ENCODE data around the gene RTL5.

RTL5 gene

GRCh38 chrX:72123471-72124185 is 8.1 kb downstream of the RTL5 start:
- Histone ChIP-seq H3K4me1 (ENCODE audit: control insufficient read depth in 5 of 5, insufficient read depth in 5 of 5, low read length in 5 of 5) (peaks cover 31 to 78% (median 65%) of the 10 kb centered on the region in 5 donors), H3K4me3 (ENCODE audit: low read depth in 1 of 5, low read length in 5 of 5) (peak overlapping the region in 1 of 5 donors; percentile 13), H3K27me3 (ENCODE audit: control insufficient read depth in 5 of 5, insufficient read depth in 4 of 5, low read length in 5 of 5) (peaks cover 0 to 39% (median 5%) of the 10 kb centered on the region in 5 donors), H3K9me3 (ENCODE audit: control insufficient read depth in 5 of 5, low read length in 5 of 5) (no peaks in the 10 kb centered on the region), H3K36me3 (ENCODE audit: control insufficient read depth in 5 of 5, insufficient read depth in 5 of 5, low read length in 5 of 5) (no peaks in the 10 kb centered on the region), H3K27ac (ENCODE audit: low read depth, low read length) (peak overlapping the region; percentile 42), H3K9ac (ENCODE audit: low read length in 5 of 5) (no peak overlapping the region)

GRCh38 chrX:72122621-72123337 is 8.9 kb downstream of the RTL5 start:
- Histone ChIP-seq H3K4me3 (ENCODE audit: low read depth in 1 of 5, low read length in 5 of 5) (no peak overlapping the region), H3K9ac (ENCODE audit: low read length in 5 of 5) (no peak overlapping the region), H3K36me3 (ENCODE audit: control insufficient read depth in 5 of 5, insufficient read depth in 5 of 5, low read length in 5 of 5) (no peaks in the 10 kb centered on the region), H3K27me3 (ENCODE audit: control insufficient read depth in 5 of 5, insufficient read depth in 4 of 5, low read length in 5 of 5) (peaks cover 0 to 36% (median 5%) of the 10 kb centered on the region in 5 donors), H3K4me1 (ENCODE audit: control insufficient read depth in 5 of 5, insufficient read depth in 5 of 5, low read length in 5 of 5) (peaks cover 28 to 70% (median 61%) of the 10 kb centered on the region in 5 donors), H3K27ac (ENCODE audit: low read depth, low read length) (no peak overlapping the region), H3K9me3 (ENCODE audit: control insufficient read depth in 5 of 5, low read length in 5 of 5) (no peaks in the 10 kb centered on the region)

DNA sequence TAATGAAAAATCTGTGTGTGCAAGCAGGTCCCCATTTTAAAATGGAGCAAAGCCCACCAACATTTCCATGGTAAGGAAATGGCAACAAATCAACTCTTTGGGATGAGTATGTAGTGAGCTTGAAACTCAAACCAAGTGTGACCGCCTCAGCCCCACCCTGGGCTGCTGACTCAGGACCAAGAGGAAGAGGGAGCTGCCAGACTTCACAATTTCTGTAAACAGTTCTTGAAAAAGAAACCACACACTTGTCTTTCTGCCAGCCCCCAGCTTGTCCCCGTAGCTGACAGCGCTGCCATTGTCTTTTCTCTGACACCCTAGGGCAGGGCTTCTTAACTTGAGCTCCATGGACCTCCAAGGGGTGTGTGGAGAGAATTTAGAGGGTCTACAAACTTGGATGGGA is 10.3 kb downstream of the RTL5 start:
- peaks cover 24 to 58% (median 51%) of the 10 kb centered on the region in 5 donors for H3K4me1 ChIP-seq (ENCODE audit: control insufficient read depth in 5 of 5, insufficient read depth in 5 of 5, low read length in 5 of 5)
- H3K4me3 ChIP-seq (ENCODE audit: low read depth in 1 of 5, low read length in 5 of 5) = no peak overlapping the region
- H3K27me3 ChIP-seq (ENCODE audit: control insufficient read depth in 5 of 5, insufficient read depth in 4 of 5, low read length in 5 of 5) = peaks cover 0 to 26% (median 8%) of the 10 kb centered on the region in 5 donors

GRCh38 chrX:72120837-72121236 is 10.9 kb downstream of the RTL5 start:
- Histone ChIP-seq H3K4me3 (ENCODE audit: low read depth in 1 of 5, low read length in 5 of 5) (peak overlapping the region in 2 of 5 donors; percentile 7 to 8), H3K36me3 (ENCODE audit: control insufficient read depth in 5 of 5, insufficient read depth in 5 of 5, low read length in 5 of 5) (no peaks in the 10 kb centered on the region), H3K9me3 (ENCODE audit: control insufficient read depth in 5 of 5, low read length in 5 of 5) (no peaks in the 10 kb centered on the region), H3K27me3 (ENCODE audit: control insufficient read depth in 5 of 5, insufficient read depth in 4 of 5, low read length in 5 of 5) (peaks cover 0 to 25% (median 8%) of the 10 kb centered on the region in 5 donors), H3K4me1 (ENCODE audit: control insufficient read depth in 5 of 5, insufficient read depth in 5 of 5, low read length in 5 of 5) (peaks cover 22 to 53% (median 46%) of the 10 kb centered on the region in 5 donors), H3K9ac (ENCODE audit: low read length in 5 of 5) (no peak overlapping the region), H3K27ac (ENCODE audit: low read depth, low read length) (peak overlapping the region; percentile 67)

More for the DNA sequence above, 10.3 kb downstream of the RTL5 start:
- no peaks in the 10 kb centered on the region for H3K36me3 ChIP-seq (ENCODE audit: control insufficient read depth in 5 of 5, insufficient read depth in 5 of 5, low read length in 5 of 5)
- peak overlapping the region; percentile 67 for H3K27ac ChIP-seq (ENCODE audit: low read depth, low read length)
- H3K9ac ChIP-seq (ENCODE audit: low read length in 5 of 5) = no peak overlapping the region
- no peaks in the 10 kb centered on the region for H3K9me3 ChIP-seq (ENCODE audit: control insufficient read depth in 5 of 5, low read length in 5 of 5)

GRCh38 chrX:72117636-72118210 is 14.0 kb downstream of the RTL5 start:
- Histone ChIP-seq H3K9me3 (ENCODE audit: control insufficient read depth in 5 of 5, low read length in 5 of 5) (no peaks in the 10 kb centered on the region), H3K4me1 (ENCODE audit: control insufficient read depth in 5 of 5, insufficient read depth in 5 of 5, low read length in 5 of 5) (peaks cover 8 to 37% (median 27%) of the 10 kb centered on the region in 5 donors), H3K4me3 (ENCODE audit: low read depth in 1 of 5, low read length in 5 of 5) (no peak overlapping the region), H3K27me3 (ENCODE audit: control insufficient read depth in 5 of 5, insufficient read depth in 4 of 5, low read length in 5 of 5) (peaks cover 0 to 15% (median 9%) of the 10 kb centered on the region in 5 donors), H3K27ac (ENCODE audit: low read depth, low read length) (no peak overlapping the region), H3K36me3 (ENCODE audit: control insufficient read depth in 5 of 5, insufficient read depth in 5 of 5, low read length in 5 of 5) (no peaks in the 10 kb centered on the region), H3K9ac (ENCODE audit: low read length in 5 of 5) (no peak overlapping the region)

DNA sequence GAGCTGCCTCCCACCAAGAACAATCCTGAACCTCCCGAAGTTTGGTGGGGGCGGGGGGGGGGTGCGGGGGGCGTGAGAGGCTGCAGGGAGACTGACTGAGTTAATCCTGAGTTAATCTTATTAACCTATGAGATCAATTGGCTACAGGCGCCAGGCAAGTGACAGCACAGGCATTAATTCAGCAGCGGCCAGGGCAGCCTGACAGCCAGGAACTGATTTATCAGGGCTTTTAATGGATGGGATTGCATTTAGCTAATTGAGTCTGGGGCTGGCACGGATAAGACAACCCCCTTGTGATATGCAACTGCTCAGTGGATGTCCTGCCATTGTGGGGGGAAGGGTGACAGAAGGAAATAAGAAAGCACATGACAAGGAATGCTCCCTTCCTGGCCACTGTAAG is 16.3 kb downstream of the RTL5 start:
- H3K27me3 ChIP-seq (ENCODE audit: control insufficient read depth in 5 of 5, insufficient read depth in 4 of 5, low read length in 5 of 5) = peaks cover 0 to 15% (median 5%) of the 10 kb centered on the region in 5 donors
- H3K4me3 ChIP-seq (ENCODE audit: low read depth in 1 of 5, low read length in 5 of 5) = no peak overlapping the region
- H3K36me3 ChIP-seq (ENCODE audit: control insufficient read depth in 5 of 5, insufficient read depth in 5 of 5, low read length in 5 of 5) = no peaks in the 10 kb centered on the region
- no peak overlapping the region for H3K27ac ChIP-seq (ENCODE audit: low read depth, low read length)
- peaks cover 0 to 18% (median 7%) of the 10 kb centered on the region in 5 donors for H3K4me1 ChIP-seq (ENCODE audit: control insufficient read depth in 5 of 5, insufficient read depth in 5 of 5, low read length in 5 of 5)
- H3K9me3 ChIP-seq (ENCODE audit: control insufficient read depth in 5 of 5, low read length in 5 of 5) = no peaks in the 10 kb centered on the region
- H3K9ac ChIP-seq (ENCODE audit: low read length in 5 of 5) = no peak overlapping the region

DNA sequence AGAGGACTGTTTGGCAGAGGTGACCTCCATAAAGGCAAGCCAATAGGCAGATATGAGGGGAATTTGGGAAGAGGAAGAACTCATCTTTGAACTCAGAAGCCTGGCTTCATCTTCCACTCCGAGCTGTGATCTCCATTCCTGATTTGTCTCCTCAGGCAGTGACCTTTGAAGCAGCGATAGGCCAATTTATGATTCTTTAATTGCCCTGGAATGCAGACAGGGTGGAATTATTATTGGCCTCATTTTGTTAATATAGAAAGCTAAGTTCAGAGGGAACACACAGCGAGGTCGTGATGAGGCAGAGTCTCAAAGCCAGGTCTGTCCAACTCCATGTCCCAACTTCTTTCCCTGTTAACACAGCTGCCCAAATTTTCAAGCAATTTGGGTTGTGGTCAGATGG is 16.9 kb downstream of the RTL5 start:
- Histone ChIP-seq H3K27ac (ENCODE audit: low read depth, low read length) (peak overlapping the region; percentile 25), H3K9me3 (ENCODE audit: control insufficient read depth in 5 of 5, low read length in 5 of 5) (no peaks in the 10 kb centered on the region), H3K27me3 (ENCODE audit: control insufficient read depth in 5 of 5, insufficient read depth in 4 of 5, low read length in 5 of 5) (peaks cover 0 to 15% (median 9%) of the 10 kb centered on the region in 5 donors), H3K4me3 (ENCODE audit: low read depth in 1 of 5, low read length in 5 of 5) (no peak overlapping the region), H3K9ac (ENCODE audit: low read length in 5 of 5) (no peak overlapping the region), H3K4me1 (ENCODE audit: control insufficient read depth in 5 of 5, insufficient read depth in 5 of 5, low read length in 5 of 5) (peaks cover 0 to 18% (median 7%) of the 10 kb centered on the region in 5 donors), H3K36me3 (ENCODE audit: control insufficient read depth in 5 of 5, insufficient read depth in 5 of 5, low read length in 5 of 5) (no peaks in the 10 kb centered on the region)

GRCh38 chrX:72114306-72114705 is 17.4 kb downstream of the RTL5 start:
- Histone ChIP-seq H3K9me3 (ENCODE audit: control insufficient read depth in 5 of 5, low read length in 5 of 5) (no peaks in the 10 kb centered on the region), H3K36me3 (ENCODE audit: control insufficient read depth in 5 of 5, insufficient read depth in 5 of 5, low read length in 5 of 5) (no peaks in the 10 kb centered on the region), H3K4me3 (ENCODE audit: low read depth in 1 of 5, low read length in 5 of 5) (no peak overlapping the region), H3K9ac (ENCODE audit: low read length in 5 of 5) (no peak overlapping the region), H3K27ac (ENCODE audit: low read depth, low read length) (peak overlapping the region; percentile 25), H3K4me1 (ENCODE audit: control insufficient read depth in 5 of 5, insufficient read depth in 5 of 5, low read length in 5 of 5) (peaks cover 0 to 18% (median 7%) of the 10 kb centered on the region in 5 donors), H3K27me3 (ENCODE audit: control insufficient read depth in 5 of 5, insufficient read depth in 4 of 5, low read length in 5 of 5) (peaks cover 0 to 15% (median 9%) of the 10 kb centered on the region in 5 donors)

DNA sequence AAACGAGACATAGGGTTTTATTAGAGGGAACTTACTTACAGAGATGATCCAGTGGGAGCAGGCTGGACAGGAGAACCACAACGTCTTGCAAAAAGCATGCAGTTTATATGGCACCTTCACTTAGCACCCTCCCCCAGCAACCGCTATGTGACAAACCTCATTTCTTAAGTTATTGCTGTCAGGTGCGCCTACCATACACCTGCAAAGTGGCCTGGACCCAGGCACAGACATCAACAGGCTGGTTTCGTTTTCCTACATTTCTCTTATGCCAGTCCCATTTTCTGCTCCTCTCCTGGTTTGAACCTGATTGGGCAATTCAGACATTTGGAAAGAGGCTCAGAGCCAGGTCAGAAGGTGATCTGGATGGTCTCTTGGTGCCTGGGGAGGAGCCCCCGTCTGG is 18.3 kb downstream of the RTL5 start:
- Histone ChIP-seq H3K9me3 (ENCODE audit: control insufficient read depth in 5 of 5, low read length in 5 of 5) (no peaks in the 10 kb centered on the region), H3K9ac (ENCODE audit: low read length in 5 of 5) (no peak overlapping the region), H3K27me3 (ENCODE audit: control insufficient read depth in 5 of 5, insufficient read depth in 4 of 5, low read length in 5 of 5) (peaks cover 0 to 15% (median 13%) of the 10 kb centered on the region in 5 donors), H3K36me3 (ENCODE audit: control insufficient read depth in 5 of 5, insufficient read depth in 5 of 5, low read length in 5 of 5) (no peaks in the 10 kb centered on the region), H3K4me1 (ENCODE audit: control insufficient read depth in 5 of 5, insufficient read depth in 5 of 5, low read length in 5 of 5) (peaks cover 0 to 18% (median 7%) of the 10 kb centered on the region in 5 donors), H3K27ac (ENCODE audit: low read depth, low read length) (no peak overlapping the region), H3K4me3 (ENCODE audit: low read depth in 1 of 5, low read length in 5 of 5) (no peak overlapping the region)

Measured in subcutaneous abdominal adipose tissue (tissue), 5 donors.